HG02884 (cell line): Measurements from ENCODE around the gene PSMC1.

ENCODE experiments used
- ATAC-seq: cut with Tn5 transposase; IDR thresholded peaks from one replicate; pipeline ENCODE4 v1.9.1; 2021; ENCODE audit warnings: mild to moderate bottlenecking, moderate library complexity; ENCODE audit not compliant: unreplicated experiment

PSMC1 gene

DNA sequence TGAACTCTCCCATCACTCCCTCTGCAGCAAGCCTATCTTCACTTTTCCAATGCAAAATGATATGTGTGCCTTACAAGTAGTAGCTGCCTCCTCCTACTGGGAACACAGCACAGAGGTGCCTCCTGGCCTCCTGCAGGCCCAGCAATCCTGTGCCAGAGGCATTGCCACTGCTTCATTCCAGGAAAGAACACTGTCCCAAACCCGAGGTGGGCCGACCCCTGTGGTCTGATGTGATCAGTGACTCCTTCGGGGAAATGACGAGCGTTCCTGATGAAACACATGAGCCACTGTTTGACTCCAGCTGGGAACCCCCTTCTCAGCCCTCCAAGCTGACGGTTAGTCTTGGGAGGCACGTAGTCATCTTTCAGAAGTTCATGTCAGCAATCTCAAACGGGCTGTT is 19.5 kb downstream of the PSMC1 start:
- ATAC-seq = no peak

DNA sequence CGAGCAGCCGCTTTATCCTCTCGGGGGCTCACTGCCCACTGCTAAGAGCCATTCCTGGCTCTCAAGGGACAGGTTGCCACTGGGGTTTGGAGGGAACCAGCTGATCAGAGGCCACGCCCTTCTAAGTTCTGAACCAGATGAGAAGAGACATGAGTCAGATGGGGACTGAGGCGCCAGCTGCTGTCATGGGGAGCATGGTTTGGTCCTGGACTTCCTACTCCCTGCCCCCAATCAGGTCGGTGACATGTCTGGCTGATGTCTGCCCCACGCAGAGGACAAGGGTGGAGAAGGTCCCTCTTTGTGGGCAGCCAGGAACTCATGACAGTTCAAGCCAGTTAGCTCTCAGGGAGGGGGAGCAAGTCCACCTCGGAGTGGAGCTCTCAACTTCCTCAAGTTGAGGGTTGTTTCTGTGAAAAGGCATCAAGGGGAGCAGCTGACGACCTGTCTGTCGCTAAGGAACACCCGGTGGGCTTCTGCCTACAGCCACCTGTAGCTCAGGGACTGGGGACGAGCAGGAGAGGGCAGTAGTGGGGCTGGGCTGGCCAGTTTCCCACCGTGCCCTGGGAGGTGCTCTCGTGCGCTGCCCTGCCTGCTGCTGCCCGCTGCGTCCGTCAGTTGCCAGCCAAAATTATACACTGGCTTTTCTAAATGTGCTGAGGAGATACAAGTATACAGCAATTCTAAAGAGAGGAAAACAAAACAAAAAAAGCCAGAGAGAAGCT is 20.5 kb downstream of the PSMC1 start:
- no peak for ATAC-seq

DNA sequence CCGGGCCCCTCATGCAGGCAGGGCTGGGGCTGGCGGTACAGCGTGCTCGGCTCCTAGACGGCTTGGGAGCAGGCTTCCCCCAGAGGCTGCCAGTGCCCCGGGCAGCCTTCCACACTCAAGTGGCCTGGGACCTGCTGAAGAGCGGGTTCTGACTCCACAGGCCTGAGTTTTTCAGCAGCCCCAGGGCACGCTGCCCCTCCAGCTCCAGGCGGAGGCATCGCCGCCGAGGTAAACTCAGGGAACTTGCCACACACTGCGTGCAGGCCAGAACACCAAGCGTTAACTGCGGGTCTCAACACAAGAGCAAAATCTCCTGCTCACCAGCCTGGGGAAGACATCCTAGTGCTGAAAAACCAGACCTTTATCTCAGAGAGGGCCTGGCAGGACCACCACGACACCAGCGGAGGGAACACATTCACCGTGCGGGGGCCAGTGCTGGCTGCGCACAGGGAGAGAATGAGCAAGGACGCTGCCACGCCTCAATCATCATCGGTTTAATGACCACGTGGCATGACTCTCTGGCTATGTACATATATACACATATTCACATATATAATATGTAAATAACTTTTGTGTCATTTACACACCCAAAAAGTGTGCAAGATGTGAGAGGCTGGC is 21.3 kb downstream of the PSMC1 start:
- ATAC-seq = no peak

DNA sequence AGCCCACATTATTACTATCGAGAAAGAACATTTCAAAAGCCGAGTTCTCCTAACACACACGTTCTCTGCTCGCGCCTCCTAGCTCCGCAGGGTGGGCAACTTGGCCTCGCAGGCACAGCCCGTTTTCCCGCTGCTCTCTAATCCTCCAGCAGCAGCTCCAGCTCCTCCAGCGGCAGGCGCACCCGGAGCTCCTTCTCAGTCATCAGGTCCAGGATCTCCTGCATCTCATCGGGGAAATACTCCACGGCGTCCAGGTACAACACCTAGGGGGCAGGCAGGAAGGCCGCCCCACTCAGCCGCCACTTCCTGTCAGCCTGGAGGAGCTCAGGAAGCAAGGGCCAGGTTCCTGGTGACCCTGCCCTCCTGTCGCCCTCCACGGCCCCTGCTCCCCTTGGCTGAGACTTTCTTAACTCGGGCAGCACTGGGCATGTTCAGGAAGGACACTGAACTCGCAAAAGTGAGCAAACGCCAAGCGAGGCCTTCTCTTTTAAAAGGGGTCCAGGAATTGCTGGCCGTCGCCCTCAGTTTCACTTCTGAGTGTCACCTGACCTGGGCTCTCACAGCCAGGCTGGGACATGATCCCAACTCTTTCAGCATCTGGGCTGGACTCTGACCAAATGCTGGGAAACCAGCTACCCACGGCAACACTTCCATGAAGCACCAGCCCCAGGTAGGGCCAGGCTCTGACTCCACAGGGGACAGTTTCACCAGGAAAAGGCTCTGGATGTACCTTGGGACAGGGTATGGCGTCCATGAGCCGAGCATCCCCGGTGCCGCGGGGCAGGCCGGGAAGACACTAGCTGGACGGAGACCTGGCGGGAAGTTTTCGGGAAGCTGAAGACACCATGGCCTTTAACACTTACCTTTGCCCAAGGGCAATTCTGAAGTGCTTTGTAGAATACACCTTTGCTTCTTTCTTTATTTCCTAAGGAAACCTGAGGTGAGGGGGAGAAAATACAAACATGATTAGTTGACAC is 22.1 kb downstream of the PSMC1 start:
- no peak for ATAC-seq

DNA sequence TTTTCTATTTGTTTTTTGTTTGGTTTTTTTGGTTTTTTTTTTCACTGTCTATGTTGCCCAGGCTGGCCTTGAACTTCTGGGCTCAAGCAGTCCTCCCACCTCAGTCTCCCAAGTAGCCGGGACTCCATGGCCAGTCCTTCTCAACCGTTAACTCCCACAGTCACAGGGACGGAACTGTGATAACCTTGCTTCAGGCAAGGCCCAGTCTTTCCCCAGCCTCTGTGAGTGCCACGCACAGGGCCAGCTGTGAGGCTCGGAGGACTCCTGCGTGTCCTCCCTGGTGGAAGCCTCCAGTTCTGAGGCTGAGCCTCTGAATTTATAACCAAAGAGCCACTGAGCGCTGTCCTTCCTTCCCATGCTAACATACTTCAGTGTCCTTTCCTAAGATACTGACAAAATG is 23.7 kb downstream of the PSMC1 start:
- no peak for ATAC-seq

DNA sequence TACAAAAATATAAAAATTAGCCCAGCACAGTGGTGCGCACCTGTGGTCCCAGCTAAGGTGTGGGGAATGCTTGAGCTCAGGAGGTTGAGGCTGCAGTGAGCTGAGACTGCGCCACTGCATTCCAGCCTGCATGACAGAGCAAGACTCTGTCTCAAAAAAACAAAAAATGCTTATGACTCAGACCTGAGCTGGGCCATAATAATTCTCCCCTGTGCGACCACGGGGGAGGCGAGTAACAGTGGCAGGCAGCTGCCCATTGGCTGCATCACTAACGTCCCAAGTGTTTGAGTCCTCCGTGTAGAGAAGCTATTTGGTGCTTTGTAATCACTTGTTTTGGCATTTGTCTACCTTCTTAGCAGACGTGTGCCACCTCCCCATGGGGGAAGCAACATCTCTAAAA is 24.9 kb downstream of the PSMC1 start:
- no peak for ATAC-seq

DNA sequence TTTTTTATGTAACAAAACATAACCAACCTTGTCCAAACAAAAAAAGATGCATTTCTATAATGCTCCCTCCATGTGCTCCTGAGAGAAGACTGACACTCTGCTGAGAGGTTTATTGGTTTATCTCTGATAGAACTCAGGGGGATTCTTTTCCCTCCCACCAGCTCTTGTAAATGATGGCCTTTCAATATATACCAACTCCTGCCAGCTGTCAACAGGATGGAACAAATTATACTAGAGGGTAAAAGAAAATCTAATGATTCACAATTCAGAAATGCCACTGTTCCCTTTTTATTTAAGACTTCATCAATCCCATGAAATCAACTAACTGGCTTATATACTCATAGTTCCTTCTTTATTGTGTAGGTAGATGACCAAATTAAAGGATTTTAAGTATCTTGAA is 25.4 kb downstream of the PSMC1 start:
- ATAC-seq = no peak

DNA sequence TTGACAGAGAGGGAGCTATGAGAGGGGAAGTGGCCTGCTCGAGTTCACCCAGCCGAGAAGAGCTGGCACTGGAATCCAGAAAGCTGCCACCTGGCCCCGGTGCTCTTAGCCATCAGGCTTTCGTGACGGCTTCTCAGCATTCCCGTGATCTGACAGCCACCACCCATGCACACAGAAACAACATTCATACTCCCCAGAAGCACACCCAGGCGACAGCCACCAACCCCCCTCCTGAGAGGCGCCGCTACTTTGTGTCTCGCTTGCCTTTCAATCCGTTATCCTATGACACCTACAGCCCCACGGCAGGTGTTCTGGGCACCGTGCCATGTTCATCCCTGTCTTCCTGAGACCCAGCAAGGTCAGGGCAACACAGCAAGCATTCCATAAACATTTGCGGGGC is 31.4 kb downstream of the PSMC1 start:
- no peak for ATAC-seq

DNA sequence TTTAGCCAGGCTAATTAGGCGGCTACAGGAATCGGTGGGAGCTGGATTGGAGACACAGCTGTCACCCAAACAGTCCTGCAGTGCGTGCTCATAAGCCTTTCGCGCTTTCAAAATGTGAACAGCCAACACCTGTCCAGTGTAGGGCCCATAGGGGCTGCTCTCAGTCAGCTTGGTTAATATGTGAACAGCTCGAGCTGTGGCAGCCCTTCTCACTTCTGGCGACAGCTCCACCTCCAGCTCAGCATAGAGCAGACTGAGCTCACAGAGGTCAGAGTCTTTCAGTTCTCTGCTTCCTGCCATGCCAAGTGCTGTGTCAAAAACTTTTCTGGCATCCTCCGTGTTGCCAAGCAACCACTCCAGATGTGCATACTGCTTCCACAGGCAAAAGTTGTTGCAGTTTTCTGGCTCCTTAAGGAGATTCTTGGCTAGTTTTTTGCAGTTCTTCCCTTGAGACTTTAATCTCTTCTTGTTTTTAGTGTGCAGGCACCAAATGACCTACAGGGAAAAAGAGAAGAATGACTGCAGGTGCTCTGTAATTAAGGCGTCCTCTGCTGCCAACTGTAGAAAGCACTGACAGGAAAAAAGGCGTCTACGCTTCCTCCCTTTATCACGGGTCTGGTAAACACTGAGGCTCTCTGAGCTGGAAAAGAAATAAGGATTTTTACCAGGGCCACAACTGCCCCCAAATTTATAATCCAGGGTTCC is 32.5 kb downstream of the PSMC1 start:
- ATAC-seq = no peak

DNA sequence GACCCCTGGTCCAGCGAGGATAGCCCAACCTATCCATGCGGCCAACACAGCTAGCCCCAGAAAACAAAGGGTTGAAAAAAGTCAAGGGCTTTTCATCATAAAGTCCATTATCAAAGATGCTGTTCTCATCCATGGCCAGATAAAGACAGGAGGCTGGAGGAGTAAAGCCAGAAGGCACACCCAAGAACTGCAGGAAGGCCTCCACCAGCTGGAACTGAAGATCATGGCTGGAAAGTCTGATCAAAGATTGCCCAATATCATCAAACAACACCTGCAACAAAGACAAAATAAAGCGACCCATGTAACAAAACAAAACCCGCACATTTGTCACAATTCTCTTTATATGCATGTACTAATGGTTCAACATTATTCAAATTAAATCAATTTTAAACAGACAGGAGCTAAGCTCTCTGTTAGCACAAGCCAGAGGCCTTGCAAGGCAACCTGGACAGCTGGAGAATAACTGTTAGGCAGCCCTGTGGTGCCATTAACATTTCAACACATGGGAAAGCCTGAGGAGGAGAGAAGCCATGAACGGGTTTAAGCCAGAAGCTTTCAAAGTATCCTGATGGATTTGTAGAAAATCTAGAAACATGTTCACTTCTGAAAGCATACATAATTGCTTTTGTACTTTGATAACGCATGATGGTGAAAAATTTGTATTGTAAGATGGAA is 34.1 kb downstream of the PSMC1 start:
- no peak for ATAC-seq

DNA sequence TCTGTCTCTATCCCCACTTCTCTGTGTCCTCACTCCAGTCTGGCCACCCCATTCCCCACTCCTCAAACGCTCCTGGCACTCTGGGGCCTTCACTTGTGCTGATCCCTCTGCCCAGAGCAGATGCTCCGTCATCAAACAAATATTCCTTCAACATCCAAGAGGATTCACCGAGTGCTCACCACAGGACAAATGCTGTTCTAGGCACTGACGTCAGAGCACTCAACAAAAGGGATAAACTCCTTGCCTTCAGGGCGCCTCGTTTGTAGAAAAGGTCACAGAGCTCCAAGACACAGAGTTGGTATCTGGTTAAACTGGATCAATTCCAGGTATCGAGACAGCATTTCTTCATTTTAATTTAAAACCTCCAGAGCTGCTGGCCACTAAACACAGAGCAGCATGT is 35.3 kb downstream of the PSMC1 start:
- no peak for ATAC-seq

DNA sequence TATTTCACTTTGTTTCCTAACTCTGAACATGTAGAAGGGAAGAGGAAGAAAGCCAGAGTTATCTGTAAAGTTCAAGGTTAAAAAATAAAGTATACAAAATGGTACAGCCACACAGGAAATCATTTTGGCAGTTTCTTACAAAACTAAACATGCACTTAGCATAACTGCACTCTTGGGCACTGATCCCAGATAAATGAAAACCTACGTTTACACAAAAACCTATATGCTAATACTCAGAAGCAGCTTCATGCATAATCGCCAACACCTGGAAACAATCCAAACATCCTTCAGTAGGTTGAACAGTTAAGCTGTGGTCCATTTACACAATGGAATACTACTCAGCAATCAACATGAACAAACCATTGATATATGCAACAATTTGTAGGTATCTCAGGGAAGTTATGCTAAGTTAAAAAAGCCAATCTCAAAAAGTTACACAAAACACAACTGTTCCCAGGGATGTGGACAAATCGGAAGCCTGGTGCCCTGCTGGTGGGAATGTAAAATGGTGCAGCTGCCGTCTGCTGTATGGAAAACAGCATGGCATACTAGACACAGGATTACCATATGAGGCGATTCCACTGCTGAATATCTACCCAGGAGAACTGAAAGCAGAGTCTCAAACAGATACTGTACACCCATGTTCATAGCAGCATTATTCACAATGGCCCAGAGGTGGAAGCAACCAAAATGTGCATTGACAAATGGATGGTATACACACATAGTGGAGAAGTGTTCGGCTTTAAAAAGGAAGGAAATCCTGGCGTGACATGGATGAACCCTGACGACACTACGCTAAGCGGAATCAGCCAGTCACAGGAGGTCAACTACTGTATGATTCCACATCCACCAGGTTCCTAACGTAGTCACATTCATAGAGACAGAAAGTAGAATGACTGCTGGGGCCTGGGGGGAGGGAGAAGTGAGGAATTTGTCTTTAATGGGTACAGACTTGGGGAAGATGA is 37.7 kb downstream of the PSMC1 start:
- no peak for ATAC-seq

DNA sequence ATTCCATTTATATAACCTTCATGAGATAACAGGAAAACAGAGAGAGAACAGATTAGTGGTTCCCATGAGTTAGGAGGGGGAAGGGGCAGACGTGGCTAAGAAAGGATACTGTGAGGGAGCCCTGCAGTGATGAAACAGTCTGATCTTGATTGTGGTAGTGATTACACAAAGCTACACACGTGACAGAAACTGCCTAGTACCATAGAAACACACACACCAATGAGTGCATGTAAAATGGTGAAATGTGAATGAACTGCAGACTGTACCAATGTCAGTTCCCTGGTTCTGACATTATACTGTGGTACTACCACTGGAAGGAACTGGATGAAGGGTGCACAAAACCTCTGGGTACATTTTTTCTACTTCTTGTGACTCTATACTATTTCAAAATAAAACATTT is 38.5 kb downstream of the PSMC1 start:
- ATAC-seq = no peak

DNA sequence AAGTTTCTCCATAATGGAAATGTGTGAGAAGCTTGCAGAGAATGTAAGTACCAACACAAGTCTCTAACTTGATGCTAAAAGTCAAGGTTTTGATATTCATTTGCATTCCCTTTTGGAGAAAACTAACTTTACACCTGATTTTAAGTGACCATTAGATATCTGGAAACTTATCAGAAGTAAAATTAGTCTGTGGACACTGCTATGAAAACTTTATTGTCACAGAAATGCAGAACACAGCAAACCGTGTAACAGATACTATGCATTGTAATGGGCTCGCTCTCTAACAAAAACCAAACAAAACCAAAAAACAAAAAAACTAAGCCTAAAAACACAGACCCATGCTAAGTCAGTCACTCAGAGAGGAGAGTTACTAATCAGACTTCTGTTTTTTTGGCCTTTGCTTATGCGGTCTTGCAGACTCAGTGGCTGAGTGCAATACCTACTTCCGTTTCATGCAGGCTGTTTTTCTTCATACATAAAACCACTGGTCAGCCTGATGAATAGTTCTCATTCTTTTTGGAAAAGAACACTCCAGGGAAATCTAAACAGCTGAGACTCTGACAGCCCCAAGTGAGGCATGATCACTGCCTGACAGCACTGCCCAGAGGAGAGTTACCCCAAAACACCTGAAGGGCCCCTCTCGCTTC is 39.6 kb downstream of the PSMC1 start:
- ATAC-seq = no peak

DNA sequence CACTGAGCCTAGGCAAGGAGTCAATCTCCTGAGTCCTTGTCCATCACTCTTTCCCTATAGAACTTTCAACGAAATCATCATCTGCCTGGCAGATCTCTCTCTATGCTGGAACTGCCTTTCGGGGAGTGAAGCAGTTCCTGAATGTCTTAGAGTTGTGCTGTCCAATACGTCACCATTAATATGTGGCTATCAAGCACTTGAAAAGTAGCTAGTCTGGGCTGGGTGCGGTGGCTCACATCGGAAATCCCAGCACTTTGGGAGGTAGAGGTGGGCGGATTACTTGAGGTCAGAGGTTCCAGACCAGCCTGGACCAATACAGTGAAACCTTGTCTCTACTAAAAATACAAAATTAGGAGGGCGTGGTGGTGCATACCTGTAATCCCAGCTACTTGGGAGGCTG is 40.3 kb downstream of the PSMC1 start:
- no peak for ATAC-seq

DNA sequence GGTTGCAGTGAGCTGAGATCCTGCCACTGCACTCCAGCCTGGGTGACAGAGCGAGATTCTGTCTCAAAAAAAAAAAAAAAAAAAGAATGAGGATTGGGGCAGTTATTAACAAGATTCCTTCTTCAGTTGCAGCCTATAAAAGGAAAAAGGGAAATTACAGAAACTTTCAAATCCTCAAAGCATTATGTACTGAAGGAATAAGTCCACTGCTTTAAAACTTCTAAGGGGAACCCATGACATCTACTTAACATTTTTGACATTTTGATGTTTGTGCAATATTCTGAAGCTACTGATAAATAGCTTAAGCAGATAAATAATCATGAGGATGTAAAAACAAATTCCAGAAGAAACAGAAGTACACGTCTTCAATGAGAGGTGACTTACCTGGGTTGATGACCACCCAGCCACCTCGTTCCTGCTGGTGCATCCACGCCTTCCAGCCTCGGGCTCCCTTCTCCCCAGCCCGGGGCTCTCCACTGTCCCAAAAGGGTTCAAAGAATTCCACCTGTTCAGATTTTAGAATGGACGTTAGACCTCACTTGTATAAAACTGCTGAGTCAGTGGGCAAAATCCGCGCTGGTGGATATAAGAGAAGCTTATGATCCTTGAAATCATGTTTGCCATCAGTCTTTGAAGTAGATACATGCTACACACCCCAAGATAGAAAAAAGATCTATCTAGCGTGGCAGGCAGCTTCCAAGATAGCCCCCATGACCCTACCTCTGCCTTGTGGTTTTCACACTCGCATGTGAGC is 41.7 kb downstream of the PSMC1 start:
- ATAC-seq = no peak

DNA sequence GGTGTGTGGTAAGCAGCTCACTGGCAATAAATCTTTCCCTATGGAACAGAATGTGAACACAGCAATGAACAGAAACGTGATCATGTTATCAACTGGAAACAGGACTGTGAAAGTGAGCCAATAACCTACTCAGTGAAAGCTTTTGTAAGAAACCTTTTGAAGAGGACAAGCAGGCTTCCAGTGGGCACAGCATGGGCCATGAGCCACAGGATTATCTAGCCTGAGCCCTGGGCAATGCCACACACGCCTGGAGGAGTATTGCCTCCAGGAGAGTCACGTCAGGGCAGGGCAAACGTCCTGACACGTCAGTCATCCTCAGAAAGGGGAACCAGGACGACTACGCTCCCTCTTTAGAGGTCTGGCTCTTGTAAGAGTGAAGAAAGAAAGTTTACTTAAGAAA is 43.1 kb downstream of the PSMC1 start:
- no peak for ATAC-seq

DNA sequence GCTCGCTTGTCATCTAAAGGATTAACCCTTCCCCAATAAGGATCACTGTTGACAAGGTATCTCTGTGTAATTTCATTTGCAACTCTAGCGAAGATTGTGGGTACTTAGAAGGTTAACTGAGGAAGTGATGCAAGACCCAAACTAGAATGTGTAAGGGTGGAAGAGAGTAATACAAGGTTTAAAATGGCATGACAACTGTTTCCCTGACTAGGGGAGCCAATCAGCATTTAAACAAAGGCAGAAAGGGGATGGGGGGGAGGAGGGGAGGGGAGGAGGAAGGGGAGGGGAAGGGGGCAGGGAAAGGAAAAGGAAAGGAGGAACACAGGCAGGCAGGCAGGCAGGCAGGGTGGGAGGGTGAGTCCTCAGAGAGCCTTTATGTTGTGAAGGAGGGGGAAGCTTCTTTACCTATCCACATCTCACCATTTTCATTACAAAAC is 44.3 kb downstream of the PSMC1 start:
- ATAC-seq = no peak
